HG03521 (cell line): ENCODE measurements around the gene OASL.

Experiments used
- ATAC-seq: cut with Tn5 transposase; IDR thresholded peaks from one replicate; pipeline ENCODE4 v1.9.1; 2021; ENCODE audit warnings: mild to moderate bottlenecking, moderate library complexity; ENCODE audit not compliant: unreplicated experiment

Gene OASL

GRCh38 chr12:120994059-120994458 is 45.0 kb downstream of the OASL start:
- no peak for ATAC-seq

GRCh38 chr12:120993496-120993895 is 45.5 kb downstream of the OASL start:
- ATAC-seq, result no peak

GRCh38 chr12:120992989-120993388 is 46.1 kb downstream of the OASL start:
- ATAC-seq, result no peak

- no peak for ATAC-seq
Observed at GRCh38 chr12:120991965-120992364, 47.1 kb downstream of the OASL start.

GRCh38 chr12:120990487-120991055 is 48.5 kb downstream of the OASL start:
- no peak for ATAC-seq

GRCh38 chr12:120989687-120990086 is 49.4 kb downstream of the OASL start:
- no peak for ATAC-seq

GRCh38 chr12:120988658-120989057 is 50.4 kb downstream of the OASL start:
- ATAC-seq, result no peak

GRCh38 chr12:120988234-120988633 is 50.8 kb downstream of the OASL start:
- ATAC-seq, result no peak

- no peak for ATAC-seq
Observed at GRCh38 chr12:120984351-120984898, 54.6 kb downstream of the OASL start.

- ATAC-seq, result no peak
Observed at GRCh38 chr12:120983759-120984158, 55.3 kb downstream of the OASL start.

GRCh38 chr12:120982659-120983058 is 56.4 kb downstream of the OASL start:
- ATAC-seq, result no peak

GRCh38 chr12:120981407-120981941 is 57.6 kb downstream of the OASL start:
- no peak for ATAC-seq

- ATAC-seq, result no peak
Observed at GRCh38 chr12:120980800-120981368, 58.2 kb downstream of the OASL start.

GRCh38 chr12:120979862-120980696 is 59.0 kb downstream of the OASL start:
- ATAC-seq, result no peak

GRCh38 chr12:120979220-120979861 is 59.7 kb downstream of the OASL start:
- no peak for ATAC-seq

- ATAC-seq, result no peak
Observed at GRCh38 chr12:120978296-120979219, 60.5 kb downstream of the OASL start, which contains the start of gene HNF1A. Gene HNF1A, plus strand, starts transcription at chr12:120978543. Its CDS starts 226 bp downstream, at chr12:120978769.

- ATAC-seq, result no peak
Observed at GRCh38 chr12:120977531-120978295, 61.3 kb downstream of the OASL start.

- no peak for ATAC-seq
Observed at GRCh38 chr12:120972870-120973543, 66.0 kb downstream of the OASL start.
